OCI-LY3 (cell line): ENCODE results near the gene VPS54.
"Not testable (repeated sequence)": the region's sequence is repeated elsewhere in the genome, so short reads cannot be mapped to it uniquely, and the experiment has no call there.

Experiments
- H2AFZ ChIP-seq: fragments of 200-600, 300-600 bp; shearing (Covaris generic); 2 replicates; pipeline ENCODE4 v1.6.0; 2014; ENCODE audit warnings: antibody characterized with exemption, low read depth, low read length
- H3K27ac ChIP-seq: fragments of 200-600, 300-600 bp; sonication (generic); 2 replicates; pipeline ENCODE4 v1.5.1; 2014; ENCODE audit warnings: mild to moderate bottlenecking, low read length, moderate library complexity, mixed read lengths
- H3K27me3 ChIP-seq: fragments of 200-600, 300-600 bp; sonication (generic); 2 replicates; pipeline ENCODE4 v1.6.1; 2014; ENCODE audit warnings: low read depth, low read length, mixed read lengths
- H3K36me3 ChIP-seq: fragments of 200-600, 300-600 bp; sonication (generic); replicated peaks from 2 replicates; pipeline ENCODE3; 2014; ENCODE audit warnings: low read depth, low read length, mixed read lengths
- H3K4me1 ChIP-seq: fragments of 300-600, 200-600 bp; sonication (generic); 2 replicates; pipeline ENCODE4 v1.6.1; 2014; ENCODE audit warnings: low read length, mixed read lengths
- H3K4me2 ChIP-seq: fragments of 200-600, 300-600 bp; sonication (generic); 2 replicates; pipeline ENCODE4 v1.6.1; 2014; ENCODE audit warnings: low read length, mixed read lengths
- H3K4me3 ChIP-seq: fragments of 300-600, 200-600 bp; sonication (generic); 2 replicates; pipeline ENCODE4 v1.5.1; 2014; ENCODE audit warnings: antibody characterized with exemption, mild to moderate bottlenecking, low read length, moderate library complexity
- H3K79me2 ChIP-seq: fragments of 300-600, 200-600 bp; shearing (Covaris generic); 2 replicates; pipeline ENCODE4 v1.6.1; 2014; ENCODE audit warnings: mild to moderate bottlenecking, low read length, mixed read lengths
- H3K9ac ChIP-seq: fragments of 300-600, 200-600 bp; shearing (Covaris generic); 2 replicates; pipeline ENCODE4 v1.6.0; 2014; ENCODE audit warnings: mild to moderate bottlenecking, low read length, moderate library complexity
- H3K9me3 ChIP-seq: fragments of 200-600, 300-600 bp; shearing (Covaris generic); 2 replicates; pipeline ENCODE4 v1.6.1; 2014; ENCODE audit warnings: low read length, mixed read lengths; ENCODE audit not compliant: insufficient read depth
- H4K20me1 ChIP-seq: fragments of 200-600, 300-600 bp; sonication (generic); 2 replicates; pipeline ENCODE4 v1.6.1; 2016; ENCODE audit warnings: low read length, mixed read lengths; ENCODE audit not compliant: insufficient read depth
- CTCF ChIP-seq: fragments of 200-600, 300-600 bp; sonication (generic); IDR thresholded peaks from 2 replicates; pipeline ENCODE4 v1.5.1; 2014; ENCODE audit warnings: antibody characterized with exemption, low read length, low read depth
- EZH2phosphoT487 ChIP-seq: fragments of 200-600 bp; shearing (Covaris generic); IDR thresholded peaks from 2 replicates; pipeline ENCODE4 v1.6.1; 2018; ENCODE audit warnings: antibody characterized with exemption, mixed run types, low read depth

Gene VPS54

GRCh38 chr2:64003239-64003638, 16.0 kb downstream of the VPS54 start:
- H3K9ac ChIP-seq = no peak overlapping the region
- no peak overlapping the region for H2AFZ ChIP-seq
- H3K4me1 ChIP-seq = no peaks in the 10 kb centered on the region
- H4K20me1 ChIP-seq = no peaks in the 10 kb centered on the region; the same call in 1 of the 2 replicates
- H3K36me3 ChIP-seq = peaks cover 4% of the 10 kb centered on the region
- no peak overlapping the region for H3K4me2 ChIP-seq
- no peak overlapping the region for H3K4me3 ChIP-seq
- no peak overlapping the region for H3K27ac ChIP-seq
- no peaks in the 10 kb centered on the region for H3K27me3 ChIP-seq
- TF ChIP-seq CTCF = no peak
- no peak for TF ChIP-seq EZH2phosphoT487
- H3K79me2 ChIP-seq = peaks cover 15% of the 10 kb centered on the region
- H3K9me3 ChIP-seq = no peaks in the 10 kb centered on the region

GRCh38 chr2:64001382-64002101, 17.7 kb downstream of the VPS54 start:
- H3K27me3 ChIP-seq = no peaks in the 10 kb centered on the region
- no peak overlapping the region for H3K27ac ChIP-seq
- no peak overlapping the region for H3K4me2 ChIP-seq
- no peaks in the 10 kb centered on the region for H3K4me1 ChIP-seq
- no peak overlapping the region for H3K9ac ChIP-seq
- no peak for TF ChIP-seq CTCF
- TF ChIP-seq EZH2phosphoT487 = no peak
- no peak overlapping the region for H2AFZ ChIP-seq
- H4K20me1 ChIP-seq = no peaks in the 10 kb centered on the region; the same call in 1 of the 2 replicates
- H3K4me3 ChIP-seq = no peak overlapping the region
- H3K36me3 ChIP-seq = peaks cover 5% of the 10 kb centered on the region
- H3K79me2 ChIP-seq = peaks cover 12% of the 10 kb centered on the region
- no peaks in the 10 kb centered on the region for H3K9me3 ChIP-seq

DNA sequence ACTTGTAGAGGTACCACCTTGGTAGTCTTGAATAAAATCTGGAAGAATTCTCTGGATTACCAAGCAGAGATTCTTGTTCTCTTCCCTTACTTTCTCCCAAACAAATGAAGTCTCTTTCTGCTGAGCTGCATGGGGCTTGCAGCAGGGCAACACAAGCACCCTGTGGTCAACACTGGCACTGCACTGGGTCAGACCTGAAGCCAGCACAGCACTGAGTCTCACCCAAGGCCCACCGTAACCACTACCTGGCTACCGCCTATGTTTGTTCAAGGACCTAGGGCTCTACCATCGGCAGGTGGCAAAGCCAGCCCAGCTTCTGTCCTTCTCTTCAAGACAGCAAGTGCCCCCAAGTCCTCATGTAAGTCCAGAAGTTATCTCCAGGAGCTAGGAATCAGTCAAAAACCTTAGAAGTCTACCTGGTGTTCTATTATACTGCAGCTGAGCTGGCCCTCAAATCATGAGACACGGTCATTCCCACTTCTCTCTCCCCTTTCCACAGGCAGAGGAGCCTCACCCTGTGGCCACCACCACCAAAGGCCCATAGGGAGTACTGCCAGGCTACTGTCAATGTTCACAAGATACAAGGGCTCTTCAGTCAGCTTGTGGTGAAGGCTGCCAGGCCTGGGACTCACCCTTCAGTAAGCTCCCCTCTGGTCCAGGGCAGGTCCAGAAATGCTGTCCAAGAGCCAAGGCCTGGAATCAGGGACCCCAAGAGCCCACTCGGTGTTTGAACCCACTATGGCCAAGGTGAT, 18.4 kb downstream of the VPS54 start:
- no peak overlapping the region for H3K4me3 ChIP-seq
- peaks cover 12% of the 10 kb centered on the region for H3K79me2 ChIP-seq
- peaks cover 5% of the 10 kb centered on the region for H3K36me3 ChIP-seq
- TF ChIP-seq EZH2phosphoT487 = no peak
- TF ChIP-seq CTCF = no peak; the same call in 1 of the 2 replicates
- H3K9ac ChIP-seq = no peak overlapping the region
- H3K9me3 ChIP-seq = no peaks in the 10 kb centered on the region
- H3K4me1 ChIP-seq = no peaks in the 10 kb centered on the region
- no peak overlapping the region for H2AFZ ChIP-seq
- H4K20me1 ChIP-seq = no peaks in the 10 kb centered on the region; the same call in 1 of the 2 replicates
- H3K4me2 ChIP-seq = no peak overlapping the region
- no peaks in the 10 kb centered on the region for H3K27me3 ChIP-seq
- no peak overlapping the region for H3K27ac ChIP-seq

DNA sequence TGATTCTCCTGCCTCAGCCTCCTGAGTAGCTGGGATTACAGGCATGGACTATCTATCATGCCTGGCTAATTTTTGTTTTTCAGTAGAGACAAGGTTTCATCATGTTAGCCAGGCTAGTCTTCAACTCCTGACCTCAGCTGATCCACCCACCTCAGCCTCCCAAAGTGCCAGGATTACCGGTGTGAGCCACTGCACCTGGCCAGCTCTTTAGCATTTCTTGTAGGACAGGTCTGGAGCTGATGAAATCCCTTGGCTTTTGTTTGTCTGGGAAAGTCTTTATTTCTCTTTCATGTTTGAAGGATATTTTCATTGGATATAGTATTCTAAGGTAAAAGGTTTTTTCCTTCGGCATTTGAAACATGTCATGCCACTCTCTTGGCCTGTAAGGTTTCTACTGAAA, 20.2 kb downstream of the VPS54 start:
- Histone ChIP-seq H3K4me3 (no peak overlapping the region), H2AFZ (no peak overlapping the region), H3K9ac (no peak overlapping the region), H3K4me1 (no peaks in the 10 kb centered on the region), H4K20me1 (no peaks in the 10 kb centered on the region), H3K36me3 (peaks cover 2% of the 10 kb centered on the region), H3K4me2 (no peak overlapping the region), H3K27me3 (no peaks in the 10 kb centered on the region), H3K9me3 (no peaks in the 10 kb centered on the region), H3K27ac (no peak overlapping the region), H3K79me2 (peaks cover 7% of the 10 kb centered on the region)
- TF ChIP-seq CTCF (no peak), EZH2phosphoT487 (no peak)

- not testable (repeated sequence) for H3K79me2 ChIP-seq, H3K9ac ChIP-seq, H3K27me3 ChIP-seq, H4K20me1 ChIP-seq, H3K9me3 ChIP-seq, H3K4me3 ChIP-seq, H3K27ac ChIP-seq, H3K36me3 ChIP-seq, H2AFZ ChIP-seq, H3K4me2 ChIP-seq, H3K4me1 ChIP-seq
Observed at GRCh38 chr2:63996582-63997198, 22.5 kb downstream of the VPS54 start.
